ENCODE data around the gene AMOT.
A peak's percentile ranks its signal among the peaks of the same experiment; 100 is the strongest.

Gene AMOT

DNA sequence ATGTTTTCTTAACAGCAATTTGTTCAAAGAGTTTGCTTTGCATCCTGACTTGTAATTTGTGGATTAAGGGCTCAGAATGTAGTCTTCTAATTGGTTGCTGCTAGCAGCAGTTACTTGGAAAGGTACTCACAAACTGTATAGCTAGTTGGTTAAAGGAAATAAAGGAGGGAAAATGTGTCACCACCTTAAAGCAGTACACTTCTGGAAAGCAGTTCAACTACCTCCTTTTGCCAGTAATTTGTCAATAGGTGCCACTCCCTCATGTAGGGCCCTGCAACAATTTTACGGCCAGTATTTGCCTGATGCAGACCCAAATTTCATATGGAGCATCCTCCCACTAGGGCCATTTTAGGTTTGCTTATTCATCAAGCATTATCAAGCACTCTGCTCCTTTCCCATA, 20.8 kb downstream of the AMOT start:
- DNase-seq (ENCODE audit: low read depth) = no peak
- H3K4me3 ChIP-seq (ENCODE audit: control insufficient read depth, low read depth, low read length) = no peak overlapping the region
- TF ChIP-seq, protein P1, sequence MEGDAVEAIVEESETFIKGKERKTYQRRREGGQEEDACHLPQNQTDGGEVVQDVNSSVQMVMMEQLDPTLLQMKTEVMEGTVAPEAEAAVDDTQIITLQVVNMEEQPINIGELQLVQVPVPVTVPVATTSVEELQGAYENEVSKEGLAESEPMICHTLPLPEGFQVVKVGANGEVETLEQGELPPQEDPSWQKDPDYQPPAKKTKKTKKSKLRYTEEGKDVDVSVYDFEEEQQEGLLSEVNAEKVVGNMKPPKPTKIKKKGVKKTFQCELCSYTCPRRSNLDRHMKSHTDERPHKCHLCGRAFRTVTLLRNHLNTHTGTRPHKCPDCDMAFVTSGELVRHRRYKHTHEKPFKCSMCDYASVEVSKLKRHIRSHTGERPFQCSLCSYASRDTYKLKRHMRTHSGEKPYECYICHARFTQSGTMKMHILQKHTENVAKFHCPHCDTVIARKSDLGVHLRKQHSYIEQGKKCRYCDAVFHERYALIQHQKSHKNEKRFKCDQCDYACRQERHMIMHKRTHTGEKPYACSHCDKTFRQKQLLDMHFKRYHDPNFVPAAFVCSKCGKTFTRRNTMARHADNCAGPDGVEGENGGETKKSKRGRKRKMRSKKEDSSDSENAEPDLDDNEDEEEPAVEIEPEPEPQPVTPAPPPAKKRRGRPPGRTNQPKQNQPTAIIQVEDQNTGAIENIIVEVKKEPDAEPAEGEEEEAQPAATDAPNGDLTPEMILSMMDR (conservative IDR thresholded peaks at IDR 0.05; ENCODE audit: control insufficient read depth, insufficient read depth, low read depth, low read length) = no peak

DNA sequence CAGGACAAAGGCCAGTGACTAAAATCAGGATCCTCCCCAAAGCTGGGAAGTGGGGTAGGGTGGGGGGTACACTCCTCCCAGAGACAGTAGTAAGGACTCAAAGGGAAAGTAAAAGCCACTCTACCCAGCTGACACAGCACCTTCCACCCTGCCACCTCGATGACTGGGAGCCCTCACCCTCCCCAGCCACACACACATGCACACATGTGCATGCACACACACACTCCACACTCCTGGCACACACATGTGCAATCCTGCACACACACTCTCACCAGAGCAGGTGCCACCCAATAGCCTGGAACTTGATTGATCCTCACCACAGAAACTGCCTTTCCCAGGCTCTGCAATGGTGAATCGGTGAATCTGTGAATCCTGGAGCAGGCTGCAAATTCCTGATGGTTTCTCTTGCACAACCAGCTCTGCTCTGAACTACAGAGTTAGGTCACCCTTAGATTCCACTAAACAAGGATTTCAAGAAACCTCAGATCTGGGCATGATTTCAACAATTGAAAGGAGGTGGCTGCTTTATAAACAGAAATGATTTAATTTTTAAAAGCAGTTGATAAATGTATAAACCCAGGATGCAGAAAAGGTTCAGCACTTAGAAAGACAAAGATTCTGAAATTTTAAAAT, 21.5 kb downstream of the AMOT start:
- TF ChIP-seq, protein P1 (conservative IDR thresholded peaks at IDR 0.05; ENCODE audit: control insufficient read depth, insufficient read depth, low read depth, low read length) = no peak
- DNase-seq (ENCODE audit: low read depth) = peak; percentile 76
- H3K4me3 ChIP-seq (ENCODE audit: control insufficient read depth, low read depth, low read length) = no peak overlapping the region

DNA sequence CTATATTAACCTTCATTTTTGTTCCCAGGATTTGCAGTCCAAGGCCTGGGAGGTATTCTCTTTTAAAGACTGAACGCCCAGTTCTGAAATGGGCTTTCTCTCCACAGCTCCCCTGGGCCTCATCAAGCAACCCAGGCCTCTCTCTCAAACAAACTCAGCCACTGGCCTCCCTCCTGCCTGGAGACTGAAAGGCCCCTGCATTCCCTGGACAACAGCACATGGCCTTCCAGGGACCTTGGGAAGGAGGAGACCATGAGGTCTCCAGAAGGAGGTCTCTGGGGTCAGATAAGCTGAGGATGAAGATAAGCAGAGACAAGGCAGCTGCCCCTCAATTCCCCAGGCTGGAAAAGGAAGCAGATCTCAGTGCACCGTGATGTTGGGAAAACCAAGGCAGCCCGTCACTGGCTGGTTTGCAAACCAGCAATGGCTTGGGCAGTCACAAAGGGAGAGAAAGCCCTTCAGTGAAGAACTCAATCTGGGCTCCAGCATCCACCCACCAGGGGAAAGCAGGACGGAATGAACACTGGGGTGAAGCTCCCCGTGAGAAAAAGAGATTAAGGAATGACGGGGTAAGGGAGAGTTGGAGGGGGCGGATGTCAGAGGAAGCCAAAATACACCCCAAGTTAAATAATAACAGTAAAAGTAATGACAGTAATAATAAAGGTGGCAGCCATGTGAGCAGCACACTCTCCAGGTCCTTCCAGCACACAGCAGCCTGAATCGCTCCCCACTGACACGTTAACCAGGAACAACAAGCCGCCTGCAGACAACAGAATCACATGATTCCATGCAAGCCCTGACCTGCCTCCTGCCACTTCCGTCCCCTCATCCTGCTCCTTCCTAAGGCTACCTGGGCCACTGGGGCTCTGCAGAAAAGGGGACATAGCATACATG, 22.3 kb downstream of the AMOT start:
- TF ChIP-seq, protein P1 (conservative IDR thresholded peaks at IDR 0.05; ENCODE audit: control insufficient read depth, insufficient read depth, low read depth, low read length) = no peak
- H3K4me3 ChIP-seq (ENCODE audit: control insufficient read depth, low read depth, low read length) = no peak overlapping the region

DNA sequence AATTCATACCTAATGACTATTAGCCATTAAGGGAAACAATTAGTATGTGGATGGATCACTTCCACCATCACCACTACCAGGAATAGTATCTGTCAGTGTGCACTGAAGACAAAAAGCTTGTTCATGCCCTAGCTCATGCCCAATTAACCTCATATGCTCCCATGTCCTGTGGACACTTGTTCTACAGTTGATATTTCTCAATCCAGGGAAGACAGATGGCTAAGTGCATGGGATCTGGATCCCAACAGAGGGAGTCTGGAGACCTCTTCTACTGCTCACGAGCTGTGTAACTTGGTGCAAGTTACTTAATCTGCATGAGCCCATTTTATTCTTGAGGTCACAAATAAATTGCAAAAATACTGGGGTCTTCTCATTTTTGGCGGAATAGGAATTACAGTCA, 23.7 kb downstream of the AMOT start:
- DNase-seq (ENCODE audit: low read depth) = no peak
- TF ChIP-seq, protein P1 (conservative IDR thresholded peaks at IDR 0.05; ENCODE audit: control insufficient read depth, insufficient read depth, low read depth, low read length) = no peak
- H3K4me3 ChIP-seq (ENCODE audit: control insufficient read depth, low read depth, low read length) = no peak overlapping the region

More for the DNA sequence above, 22.3 kb downstream of the AMOT start:
- DNase-seq (ENCODE audit: low read depth) = no peak

DNA sequence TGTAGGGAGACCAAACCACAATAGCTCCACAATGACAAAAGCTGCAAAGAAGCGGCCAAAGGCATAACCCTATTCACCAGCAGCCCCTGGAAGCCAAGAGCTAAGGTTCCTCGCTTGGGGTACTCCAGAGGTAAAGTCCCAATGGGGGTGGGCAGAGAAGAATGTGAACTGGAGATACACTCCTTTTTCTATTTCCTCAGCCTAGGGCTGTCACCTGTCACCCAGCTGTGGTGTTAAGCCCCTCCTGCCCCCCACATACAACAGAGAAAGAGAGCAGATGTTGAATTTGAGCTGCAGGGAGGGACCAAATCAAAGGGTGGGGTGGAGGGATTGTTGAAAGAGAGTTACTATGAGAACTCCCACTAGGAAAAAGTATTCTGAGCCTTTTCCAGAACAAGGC, 26.1 kb downstream of the AMOT start:
- TF ChIP-seq, protein P1 (conservative IDR thresholded peaks at IDR 0.05; ENCODE audit: control insufficient read depth, insufficient read depth, low read depth, low read length) = no peak
- H3K4me3 ChIP-seq (ENCODE audit: control insufficient read depth, low read depth, low read length) = no peak overlapping the region
- DNase-seq (ENCODE audit: low read depth) = no peak

DNA sequence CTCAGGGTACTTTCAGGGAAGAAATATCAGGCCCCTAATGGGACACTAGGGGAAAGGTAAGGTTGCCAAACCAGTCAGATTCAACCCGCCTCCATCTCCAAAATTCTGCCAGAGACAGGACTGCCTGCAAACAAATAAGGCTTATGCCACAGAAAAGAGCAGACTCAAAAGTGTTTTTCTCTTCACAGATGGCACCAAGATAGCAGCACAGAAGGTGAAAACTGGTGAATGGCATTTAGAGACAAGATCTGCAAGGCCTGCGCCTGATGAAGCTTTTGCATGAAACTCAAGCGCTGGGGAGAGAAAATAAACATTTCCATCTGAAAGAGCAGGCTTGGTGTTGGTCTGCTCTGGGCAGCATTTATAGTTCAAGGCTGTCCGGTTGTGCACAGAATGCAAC, 27.9 kb downstream of the AMOT start:
- H3K4me3 ChIP-seq (ENCODE audit: control insufficient read depth, low read depth, low read length) = no peak overlapping the region
- TF ChIP-seq, protein P1 (conservative IDR thresholded peaks at IDR 0.05; ENCODE audit: control insufficient read depth, insufficient read depth, low read depth, low read length) = no peak
- no peak for DNase-seq (ENCODE audit: low read depth)
